ENCODE results near the gene ERP44.

The ERP44 gene

DNA sequence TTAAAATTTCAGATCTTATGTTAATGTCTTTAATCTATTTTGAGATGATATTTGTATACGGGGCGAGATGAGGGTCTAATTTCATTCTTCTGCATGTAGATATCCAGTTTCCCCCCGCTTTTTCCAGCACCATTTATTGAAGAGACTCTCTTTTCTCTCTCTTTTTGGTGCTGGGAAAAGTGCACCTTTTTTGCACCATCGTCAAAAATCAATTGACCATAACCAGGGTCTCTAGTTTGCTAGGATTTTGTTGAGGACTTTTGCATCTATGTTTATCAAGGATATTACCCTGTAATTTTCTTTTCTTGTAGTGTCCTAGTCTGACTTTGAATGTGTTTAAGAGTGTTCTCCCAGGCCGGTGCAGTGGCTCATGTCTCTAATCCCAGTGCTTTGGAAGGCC, 99.0 kb downstream of the ERP44 start:
- TF ChIP-seq, protein P1, sequence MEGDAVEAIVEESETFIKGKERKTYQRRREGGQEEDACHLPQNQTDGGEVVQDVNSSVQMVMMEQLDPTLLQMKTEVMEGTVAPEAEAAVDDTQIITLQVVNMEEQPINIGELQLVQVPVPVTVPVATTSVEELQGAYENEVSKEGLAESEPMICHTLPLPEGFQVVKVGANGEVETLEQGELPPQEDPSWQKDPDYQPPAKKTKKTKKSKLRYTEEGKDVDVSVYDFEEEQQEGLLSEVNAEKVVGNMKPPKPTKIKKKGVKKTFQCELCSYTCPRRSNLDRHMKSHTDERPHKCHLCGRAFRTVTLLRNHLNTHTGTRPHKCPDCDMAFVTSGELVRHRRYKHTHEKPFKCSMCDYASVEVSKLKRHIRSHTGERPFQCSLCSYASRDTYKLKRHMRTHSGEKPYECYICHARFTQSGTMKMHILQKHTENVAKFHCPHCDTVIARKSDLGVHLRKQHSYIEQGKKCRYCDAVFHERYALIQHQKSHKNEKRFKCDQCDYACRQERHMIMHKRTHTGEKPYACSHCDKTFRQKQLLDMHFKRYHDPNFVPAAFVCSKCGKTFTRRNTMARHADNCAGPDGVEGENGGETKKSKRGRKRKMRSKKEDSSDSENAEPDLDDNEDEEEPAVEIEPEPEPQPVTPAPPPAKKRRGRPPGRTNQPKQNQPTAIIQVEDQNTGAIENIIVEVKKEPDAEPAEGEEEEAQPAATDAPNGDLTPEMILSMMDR (IDR thresholded peaks at IDR 0.05), result no peak

DNA sequence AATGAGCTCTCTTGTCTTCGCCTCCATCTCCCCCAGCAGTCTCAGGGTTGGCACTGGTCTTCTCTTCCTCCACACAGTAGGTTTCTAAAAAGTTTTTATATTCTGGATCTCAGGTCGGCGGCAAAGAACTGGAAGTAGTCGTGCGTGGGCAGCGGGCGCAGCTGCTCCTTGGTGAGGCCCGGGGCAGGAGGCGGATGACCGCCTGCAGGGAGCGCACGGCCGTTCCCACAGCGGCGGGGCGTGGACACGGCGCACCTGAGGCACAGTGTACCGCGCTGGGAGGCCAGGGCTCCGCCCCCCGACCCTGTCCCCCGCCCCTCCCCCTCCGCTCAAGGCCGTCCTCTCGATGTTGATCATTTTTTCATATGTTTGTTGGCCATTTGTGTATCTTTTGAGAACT, 99.9 kb downstream of the ERP44 start:
- TF ChIP-seq, protein P1 (IDR thresholded peaks at IDR 0.05), result no peak

- TF ChIP-seq, protein P1 (IDR thresholded peaks at IDR 0.05), result no peak
Measured at GRCh38 chr9:99998266-99998665, 100.5 kb downstream of the ERP44 start.

- TF ChIP-seq, protein P1 (IDR thresholded peaks at IDR 0.05), result no peak
Measured at GRCh38 chr9:99986642-99987041, 112.2 kb downstream of the ERP44 start.

- TF ChIP-seq, protein P1 (IDR thresholded peaks at IDR 0.05), result no peak
Measured at GRCh38 chr9:99980598-99980997, 118.2 kb downstream of the ERP44 start.

DNA sequence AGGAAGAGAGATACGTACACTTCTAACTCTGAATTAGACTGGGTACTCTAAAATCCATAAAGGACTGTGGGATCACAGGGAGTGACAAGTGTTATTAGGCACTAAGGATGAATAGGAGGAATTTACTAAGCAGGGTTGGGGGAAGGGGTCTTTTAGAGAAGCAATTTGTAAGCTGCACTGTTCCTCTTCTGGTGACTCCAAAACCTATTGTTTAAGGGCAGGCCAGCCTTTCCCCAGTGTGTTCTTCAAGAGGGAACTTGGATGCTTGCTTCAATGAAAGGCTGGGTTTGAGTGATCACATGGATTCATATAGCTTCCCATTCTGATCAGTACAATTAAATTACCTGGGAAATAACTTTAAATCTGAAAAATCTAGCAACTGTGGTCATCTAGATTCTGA, 120.6 kb downstream of the ERP44 start:
- TF ChIP-seq, protein P1 (IDR thresholded peaks at IDR 0.05), result no peak

- TF ChIP-seq, protein P1 (IDR thresholded peaks at IDR 0.05), result no peak
Measured at GRCh38 chr9:99977033-99977792, 121.6 kb downstream of the ERP44 start.

- TF ChIP-seq, protein P1 (IDR thresholded peaks at IDR 0.05), result no peak
Measured at GRCh38 chr9:99973455-99973854, 125.3 kb downstream of the ERP44 start.
